Body of pancreas (tissue), 4 donors: Measurements from ENCODE around the gene PDE4D. TPM values are rescaled to one million over a fixed set of nuclear protein-coding genes. Genes with fewer than 3 reads are reported as not detected.

Source experiments
- ATAC-seq: fragments of 150-250 bp; one replicate; pipeline ENCODE4 v1.9.1; 2016
- DNase-seq, 4 donors: peaks; one replicate each; pipeline ENCODE4 v3.0.0-alpha.2; 2019
- H3K27ac ChIP-seq, 4 donors: fragments of 200-600 bp; sonication (generic); 1 replicate in 3 of 4; 2 replicates in 1 of 4; pipeline versions ENCODE4 v1.5.1 to v1.6.1; 2016 to 2019; ENCODE audit warnings: mild to moderate bottlenecking in 1 of 4, mixed read lengths in 1 of 4, moderate library complexity in 1 of 4
- H3K27me3 ChIP-seq, 2 donors: fragments of 200-600 bp; sonication (generic); one replicate each; pipeline ENCODE4 v1.6.0; 2016; ENCODE audit warnings: mild to moderate bottlenecking in 1 of 2
- H3K36me3 ChIP-seq, 2 donors: fragments of 200-600 bp; sonication (generic); replicated peaks in 1 of 2; 2 replicates each; pipeline ENCODE4 v1.5.1; 2016; ENCODE audit warnings: low read depth in 2 of 2; ENCODE audit not compliant: insufficient read depth in 1 of 2
- H3K4me1 ChIP-seq: fragments of 200-600 bp; sonication (generic); one replicate; pipeline ENCODE4 v1.6.0; 2016
- H3K4me3 ChIP-seq, 2 donors: fragments of 200-600 bp; sonication (generic); 1 replicate in 1 of 2; 2 replicates in 1 of 2; pipeline ENCODE4 v1.5.1; 2016 to 2019
- H3K9me3 ChIP-seq, 3 donors: fragments of 200-600 bp; sonication (generic); 1 replicate in 2 of 3; 2 replicates in 1 of 3; pipeline ENCODE4 v1.5.1; 2016
- POLR2A ChIP-seq, 3 donors: fragments of 450-650 bp; IDR thresholded peaks; one replicate each; pipeline ENCODE4 v1.6.1; 2016; ENCODE audit warnings: antibody characterized with exemption in 3 of 3, mild to moderate bottlenecking in 2 of 3
- WGBS, 2 donors: methylation state at CpG; one replicate each; pipeline ENCODE4 v1.1.5; 2017; 5-methylcytosine and 5-hydroxymethylcytosine counted together
- intact Hi-C: fragments of 100-400 bp; cut with DNase I; formaldehyde crosslinking; loops from one replicate; pipeline ENCODE4 v1.15.1; 2023
- total RNA-seq, 2 donors: library from RNA; depleted of rRNA; stranded (reverse); fragments of >200 nt; gene quantifications; one replicate each; pipeline ENCODE4 v1.1.0, GENCODE V29; 2016
- TF ChIP-seq, protein P1 (sequence below), 7 experiments: fragments of 450-650 bp in 4 of 7; fragments of 200-600 bp in 3 of 7; sonication (generic) in 3 of 7; IDR thresholded peaks; one replicate each; pipeline ENCODE4 v1.5.1; 2016 to 2019; ENCODE audit warnings: antibody characterized with exemption in 7 of 7

The PDE4D gene
- total RNA-seq, 2 donors from 2014 or later, result 8.6 to 9.2 TPM

GRCh38 chr5:59720063-59720462 lies 173.5 kb downstream of the PDE4D start:
- DNase-seq (no peak), ATAC-seq (no peak)
- WGBS, 2 donors, result 100% methylated on average over 1 of the region's 1 CpG
- Histone ChIP-seq H3K27ac (no peak overlapping the region), H3K36me3 (no peaks in the 10 kb centered on the region), H3K9me3 (no peaks in the 10 kb centered on the region), H3K4me1 (no peaks in the 10 kb centered on the region), H3K27me3 (no peaks in the 10 kb centered on the region), H3K4me3 (no peak overlapping the region)
- TF ChIP-seq POLR2A (IDR thresholded peaks at IDR 0.05), result no peak
- TF ChIP-seq, protein P1, sequence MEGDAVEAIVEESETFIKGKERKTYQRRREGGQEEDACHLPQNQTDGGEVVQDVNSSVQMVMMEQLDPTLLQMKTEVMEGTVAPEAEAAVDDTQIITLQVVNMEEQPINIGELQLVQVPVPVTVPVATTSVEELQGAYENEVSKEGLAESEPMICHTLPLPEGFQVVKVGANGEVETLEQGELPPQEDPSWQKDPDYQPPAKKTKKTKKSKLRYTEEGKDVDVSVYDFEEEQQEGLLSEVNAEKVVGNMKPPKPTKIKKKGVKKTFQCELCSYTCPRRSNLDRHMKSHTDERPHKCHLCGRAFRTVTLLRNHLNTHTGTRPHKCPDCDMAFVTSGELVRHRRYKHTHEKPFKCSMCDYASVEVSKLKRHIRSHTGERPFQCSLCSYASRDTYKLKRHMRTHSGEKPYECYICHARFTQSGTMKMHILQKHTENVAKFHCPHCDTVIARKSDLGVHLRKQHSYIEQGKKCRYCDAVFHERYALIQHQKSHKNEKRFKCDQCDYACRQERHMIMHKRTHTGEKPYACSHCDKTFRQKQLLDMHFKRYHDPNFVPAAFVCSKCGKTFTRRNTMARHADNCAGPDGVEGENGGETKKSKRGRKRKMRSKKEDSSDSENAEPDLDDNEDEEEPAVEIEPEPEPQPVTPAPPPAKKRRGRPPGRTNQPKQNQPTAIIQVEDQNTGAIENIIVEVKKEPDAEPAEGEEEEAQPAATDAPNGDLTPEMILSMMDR (IDR thresholded peaks at IDR 0.05), result no peak
- intact Hi-C loops, result no loop called here

DNA sequence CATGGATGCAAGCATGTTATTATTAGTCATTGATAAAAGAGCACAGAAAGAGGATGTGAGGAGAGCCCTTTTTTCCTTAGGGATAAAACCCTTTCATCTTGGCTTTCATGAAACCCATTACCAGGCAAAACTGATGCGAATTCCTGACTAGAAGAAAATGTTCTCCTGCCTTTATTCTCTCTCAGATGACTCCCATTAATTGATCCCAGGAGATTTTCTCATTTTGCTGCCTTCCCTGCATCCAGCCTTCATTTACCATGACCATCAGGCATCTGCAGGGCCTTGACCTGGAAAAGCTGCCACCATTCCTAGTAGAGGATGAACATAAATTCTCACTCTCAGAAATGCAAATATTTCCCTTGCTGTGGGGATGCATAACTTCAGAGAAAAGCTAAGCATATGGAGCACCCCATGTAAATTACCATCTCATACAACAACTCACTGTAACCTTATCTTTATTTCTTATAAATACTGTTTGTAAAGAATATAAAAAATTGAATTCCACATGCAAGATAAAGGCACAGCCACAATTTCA lies 176.5 kb downstream of the PDE4D start:
- no peaks in the 10 kb centered on the region for H3K27me3 ChIP-seq
- H3K9me3 ChIP-seq, result no peaks in the 10 kb centered on the region
- H3K4me3 ChIP-seq, result no peak overlapping the region
- H3K36me3 ChIP-seq, result no peaks in the 10 kb centered on the region
- DNase-seq, result no peak
- no peak for ATAC-seq
- TF ChIP-seq, protein P1 (IDR thresholded peaks at IDR 0.05), result no peak
- TF ChIP-seq POLR2A (IDR thresholded peaks at IDR 0.05), result no peak
- H3K4me1 ChIP-seq, result no peaks in the 10 kb centered on the region
- H3K27ac ChIP-seq, result no peak overlapping the region
- intact Hi-C loops, result no loop called here
- 0 to 89% methylated on average over 1 of the region's 1 CpG for WGBS, 2 donors

DNA sequence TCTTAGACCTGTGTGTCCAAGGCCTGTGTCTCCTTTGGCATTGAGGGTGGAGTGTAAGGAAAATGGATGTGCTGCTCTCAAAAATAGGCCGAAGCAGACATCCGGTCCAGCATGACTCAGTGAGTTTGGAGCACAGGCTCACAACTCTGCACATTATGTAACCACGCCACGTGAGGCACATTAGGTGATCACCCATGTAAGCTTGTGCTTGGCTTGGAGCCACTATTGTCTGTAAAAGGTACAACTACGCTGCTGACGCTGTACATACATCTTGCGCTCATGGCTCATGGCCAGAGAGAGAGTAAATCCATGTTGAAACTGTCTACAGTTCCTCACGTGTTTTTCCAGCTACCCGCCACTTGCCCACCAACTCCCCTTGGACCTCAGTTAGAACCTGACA lies 177.5 kb downstream of the PDE4D start:
- H3K4me1 ChIP-seq, result no peaks in the 10 kb centered on the region
- H3K27ac ChIP-seq, result no peak overlapping the region
- H3K36me3 ChIP-seq, result no peaks in the 10 kb centered on the region
- no peaks in the 10 kb centered on the region for H3K27me3 ChIP-seq
- intact Hi-C loops, result no loop called here
- TF ChIP-seq, protein P1 (IDR thresholded peaks at IDR 0.05), result no peak
- no peak for TF ChIP-seq POLR2A (IDR thresholded peaks at IDR 0.05)
- no peak for DNase-seq
- ATAC-seq, result no peak
- 88 to 94% methylated on average over 9 of the region's 9 CpGs for WGBS, 2 donors
- no peak overlapping the region for H3K4me3 ChIP-seq
- no peaks in the 10 kb centered on the region for H3K9me3 ChIP-seq

- H3K4me1 ChIP-seq, result no peaks in the 10 kb centered on the region
- no peak overlapping the region for H3K27ac ChIP-seq
- no peak for DNase-seq
- no peaks in the 10 kb centered on the region for H3K27me3 ChIP-seq
- no peak overlapping the region for H3K4me3 ChIP-seq
- no peak for TF ChIP-seq POLR2A (IDR thresholded peaks at IDR 0.05)
- TF ChIP-seq, protein P1 (IDR thresholded peaks at IDR 0.05), result no peak
- 89 to 93% methylated on average over 5 of the region's 5 CpGs for WGBS, 2 donors
- no peaks in the 10 kb centered on the region for H3K9me3 ChIP-seq
- no peaks in the 10 kb centered on the region for H3K36me3 ChIP-seq
- intact Hi-C loops, result no loop called here
- ATAC-seq, result no peak
These were observed 178.3 kb downstream of the PDE4D start for GRCh38 chr5:59715228-59715627.

- H3K4me1 ChIP-seq, result no peaks in the 10 kb centered on the region
- intact Hi-C loops, result no loop called here
- no peak overlapping the region for H3K27ac ChIP-seq
- no peaks in the 10 kb centered on the region for H3K9me3 ChIP-seq
- no peaks in the 10 kb centered on the region for H3K27me3 ChIP-seq
- H3K4me3 ChIP-seq, result no peak overlapping the region
- ATAC-seq (no peak), DNase-seq (no peak)
- WGBS, 2 donors, result 68 to 92% methylated on average over 5 to 6 of the region's 6 CpGs
- no peak for TF ChIP-seq POLR2A (IDR thresholded peaks at IDR 0.05)
- TF ChIP-seq, protein P1 (IDR thresholded peaks at IDR 0.05), result no peak
- no peaks in the 10 kb centered on the region for H3K36me3 ChIP-seq
These were observed 180.1 kb downstream of the PDE4D start for GRCh38 chr5:59713498-59713844.
